GM12864 (cell line): ENCODE data around the gene UBE2O.

Experiments
- DNase-seq: peaks from one replicate; pipeline ENCODE4 v3.0.0-alpha.2; 2011; ENCODE audit warnings: low read depth
- H3K4me3 ChIP-seq: 2 replicates; pipeline ENCODE4 v1.5.1; 2011; ENCODE audit warnings: mild to moderate bottlenecking, low read depth, low read length, control low read depth
- TF ChIP-seq, protein P1 (sequence below): IDR thresholded peaks from 2 replicates; pipeline ENCODE4 v1.5.1; 2011; ENCODE audit warnings: low read depth, mild to moderate bottlenecking, moderate library complexity, low read length, control low read depth, inconsistent platforms; ENCODE audit errors: missing control alignments

UBE2O gene

DNA sequence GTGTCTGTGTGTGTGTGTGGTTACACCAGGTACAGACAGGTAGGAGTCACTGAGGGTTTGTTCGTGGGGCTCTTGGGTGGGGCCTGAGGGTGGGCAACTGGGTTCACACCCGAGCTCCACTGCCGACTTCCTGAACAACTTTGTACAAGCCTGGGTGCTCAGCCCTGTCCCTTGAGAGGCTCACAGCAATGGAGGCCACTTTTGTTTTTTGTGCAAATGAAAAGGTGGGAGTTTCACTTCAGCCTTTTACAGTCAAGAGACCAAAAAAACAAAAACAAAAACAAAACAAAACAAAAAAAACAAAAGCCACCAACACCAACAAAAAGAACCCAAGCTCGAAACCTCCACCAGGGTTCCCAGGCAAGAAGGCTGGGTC lies 45.9 kb upstream of the UBE2O start:
- peak; percentile 81 for DNase-seq
- TF ChIP-seq, protein P1, sequence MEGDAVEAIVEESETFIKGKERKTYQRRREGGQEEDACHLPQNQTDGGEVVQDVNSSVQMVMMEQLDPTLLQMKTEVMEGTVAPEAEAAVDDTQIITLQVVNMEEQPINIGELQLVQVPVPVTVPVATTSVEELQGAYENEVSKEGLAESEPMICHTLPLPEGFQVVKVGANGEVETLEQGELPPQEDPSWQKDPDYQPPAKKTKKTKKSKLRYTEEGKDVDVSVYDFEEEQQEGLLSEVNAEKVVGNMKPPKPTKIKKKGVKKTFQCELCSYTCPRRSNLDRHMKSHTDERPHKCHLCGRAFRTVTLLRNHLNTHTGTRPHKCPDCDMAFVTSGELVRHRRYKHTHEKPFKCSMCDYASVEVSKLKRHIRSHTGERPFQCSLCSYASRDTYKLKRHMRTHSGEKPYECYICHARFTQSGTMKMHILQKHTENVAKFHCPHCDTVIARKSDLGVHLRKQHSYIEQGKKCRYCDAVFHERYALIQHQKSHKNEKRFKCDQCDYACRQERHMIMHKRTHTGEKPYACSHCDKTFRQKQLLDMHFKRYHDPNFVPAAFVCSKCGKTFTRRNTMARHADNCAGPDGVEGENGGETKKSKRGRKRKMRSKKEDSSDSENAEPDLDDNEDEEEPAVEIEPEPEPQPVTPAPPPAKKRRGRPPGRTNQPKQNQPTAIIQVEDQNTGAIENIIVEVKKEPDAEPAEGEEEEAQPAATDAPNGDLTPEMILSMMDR, result no peak
- peak overlapping the region; percentile 66 for H3K4me3 ChIP-seq

- DNase-seq, result no peak
- TF ChIP-seq, protein P1, result no peak
- peak overlapping the region; percentile 66 for H3K4me3 ChIP-seq
These were observed 45.3 kb upstream of the UBE2O start for GRCh38 chr17:76497979-76498875.

DNA sequence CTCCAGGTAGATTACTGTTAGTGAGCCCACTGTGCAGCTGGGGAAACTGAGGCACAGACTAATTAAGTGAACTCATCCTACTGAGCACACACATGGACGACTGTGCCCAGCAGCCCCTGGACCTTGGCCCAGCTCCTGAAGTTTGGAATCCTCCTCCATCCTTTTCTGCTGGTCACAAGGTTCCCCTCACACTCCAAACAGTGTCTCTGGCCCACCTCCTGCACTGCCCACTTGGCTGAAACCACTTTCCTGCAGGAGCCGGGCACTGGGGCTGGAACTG lies 44.7 kb upstream of the UBE2O start:
- no peak overlapping the region for H3K4me3 ChIP-seq
- no peak for DNase-seq
- TF ChIP-seq, protein P1, result no peak

- DNase-seq, result no peak
- TF ChIP-seq, protein P1, result no peak
These were observed 43.5 kb upstream of the UBE2O start for GRCh38 chr17:76496464-76496863.

GRCh38 chr17:76495663-76496400 lies 42.9 kb upstream of the UBE2O start:
- DNase-seq, result no peak
- no peak overlapping the region for H3K4me3 ChIP-seq
- TF ChIP-seq, protein P1, result no peak

More at GRCh38 chr17:76496464-76496863, 43.5 kb upstream of the UBE2O start:
- H3K4me3 ChIP-seq, result no peak overlapping the region

- TF ChIP-seq, protein P1, result no peak
- no peak for DNase-seq
- H3K4me3 ChIP-seq, result peak overlapping the region; percentile 1; the same call in 1 of the 2 replicates
These were observed 40.7 kb upstream of the UBE2O start for GRCh38 chr17:76493505-76494167.
